Fibroblast of lung (primary cell): Measurements from ENCODE around the gene DDX10. TPM values are rescaled to one million over a fixed set of nuclear protein-coding genes. Genes with fewer than 3 reads are reported as not detected.

Experiments
- DNase-seq, 2 donors: peaks; one replicate each; pipeline versions ENCODE4 v3.0.0 to v3.0.0-alpha.2; 2010; ENCODE audit warnings: low read depth in 2 of 2
- H2AFZ ChIP-seq: 2 replicates; pipeline ENCODE4 v1.5.1; 2012; ENCODE audit warnings: low read length, control low read depth, inconsistent platforms
- H3K27ac ChIP-seq: 2 replicates; pipeline ENCODE4 v1.5.1; 2011; ENCODE audit warnings: low read length, control low read depth; ENCODE audit not compliant: insufficient read depth
- H3K27me3 ChIP-seq: 2 replicates; pipeline ENCODE4 v1.5.1; 2011; ENCODE audit warnings: mild to moderate bottlenecking, low read length; ENCODE audit not compliant: control insufficient read depth, insufficient read depth
- H3K36me3 ChIP-seq: 2 replicates; pipeline ENCODE4 v1.5.1; 2011; ENCODE audit warnings: low read length; ENCODE audit not compliant: control insufficient read depth, insufficient read depth
- H3K4me1 ChIP-seq: 2 replicates; pipeline ENCODE4 v1.5.1; 2011; ENCODE audit warnings: low read length; ENCODE audit not compliant: control insufficient read depth, insufficient read depth; ENCODE audit errors: extremely low read depth
- H3K4me2 ChIP-seq: 2 replicates; pipeline ENCODE4 v1.5.1; 2011; ENCODE audit warnings: low read length, control low read depth; ENCODE audit not compliant: insufficient read depth; ENCODE audit errors: extremely low read depth
- H3K4me3 ChIP-seq, 4 experiments: fragments of 200-600 bp in 1 of 4; sonication (generic) in 1 of 4; replicated peaks in 1 of 4; 2 replicates each; pipeline ENCODE4 v1.5.1; 2011 to 2016; ENCODE audit warnings: low read length in 4 of 4, low read depth in 3 of 4, mild to moderate bottlenecking in 3 of 4, control low read depth in 2 of 4, inconsistent platforms in 1 of 4, mixed read lengths in 1 of 4; ENCODE audit not compliant: insufficient read depth in 1 of 4; ENCODE audit errors: control extremely low read depth in 1 of 4
- H3K79me2 ChIP-seq: 2 replicates; pipeline ENCODE4 v1.5.1; 2012; ENCODE audit warnings: mild to moderate bottlenecking, low read length, inconsistent platforms; ENCODE audit not compliant: control insufficient read depth, insufficient read depth
- H3K9ac ChIP-seq: 2 replicates; pipeline ENCODE4 v1.5.1; 2011; ENCODE audit warnings: mild to moderate bottlenecking, low read length, control low read depth; ENCODE audit not compliant: insufficient read depth
- H3K9me3 ChIP-seq: 2 replicates; pipeline ENCODE4 v1.5.1; 2012; ENCODE audit warnings: low read depth, low read length; ENCODE audit not compliant: control insufficient read depth, insufficient read depth
- H4K20me1 ChIP-seq: 2 replicates; pipeline ENCODE4 v1.5.1; 2011; ENCODE audit warnings: low read length; ENCODE audit not compliant: control insufficient read depth, insufficient read depth; ENCODE audit errors: extremely low read depth
- CTCF ChIP-seq, 2 donors: IDR thresholded peaks in 1 of 2; conservative IDR thresholded peaks in 1 of 2; 1 replicate in 1 of 2; 2 replicates in 1 of 2; pipeline ENCODE4 v1.5.1; 2011 to 2012; ENCODE audit warnings: low read length in 2 of 2, control low read depth in 1 of 2, inconsistent platforms in 1 of 2, low read depth in 1 of 2, mild to moderate bottlenecking in 1 of 2
- EZH2 ChIP-seq: IDR thresholded peaks from 2 replicates; pipeline ENCODE4 v1.5.1; 2012; ENCODE audit warnings: low read length, control low read depth, mild to moderate bottlenecking; ENCODE audit errors: missing control alignments
- polyA plus RNA-seq, 2 donors: library from polyadenylated mRNA; depleted of rRNA in 1 of 2; stranded (reverse) in 1 of 2; unstranded in 1 of 2; fragments of >200 nt; gene quantifications; 2 replicates each; pipeline ENCODE4 v1.2.1, GENCODE V29; 2011 to 2012; ENCODE audit warnings: missing spikeins in 1 of 2
- total RNA-seq: library from RNA; depleted of rRNA; stranded (reverse); fragments of >200 nt; gene quantifications from 2 replicates; pipeline ENCODE4 v1.2.1, GENCODE V29; 2014

The DDX10 gene
- total and polyA plus RNA-seq, 2 donors (not counting 1 experiment from before 2014, with no cell fraction given), result 18.5 to 20.7 TPM

- H3K4me3 ChIP-seq, result no peak overlapping the region
- H3K4me2 ChIP-seq, result peak overlapping the region; percentile 15
- no peaks in the 10 kb centered on the region for H3K36me3 ChIP-seq
- TF ChIP-seq EZH2 (no peak), CTCF (conservative IDR thresholded peaks at IDR 0.05 in 1 of 2, IDR thresholded peaks at IDR 0.05 in 1 of 2; ENCODE audit: low read depth in 1 of 2, low read length in 2 of 2) (no peak)
- H3K4me1 ChIP-seq, result no peaks in the 10 kb centered on the region
- no peaks in the 10 kb centered on the region for H4K20me1 ChIP-seq
- no peaks in the 10 kb centered on the region for H3K79me2 ChIP-seq
- H3K9ac ChIP-seq, result no peak overlapping the region
- no peak for DNase-seq
- no peaks in the 10 kb centered on the region for H3K9me3 ChIP-seq
- H2AFZ ChIP-seq, result no peak overlapping the region
- no peak overlapping the region for H3K27ac ChIP-seq
- H3K27me3 ChIP-seq, result no peaks in the 10 kb centered on the region
Measured at GRCh38 chr11:108780119-108780518, 115.2 kb downstream of the DDX10 start.

GRCh38 chr11:108781946-108782345, 117.1 kb downstream of the DDX10 start:
- Histone ChIP-seq H3K4me3 (no peak overlapping the region), H3K9me3 (no peaks in the 10 kb centered on the region), H3K4me2 (no peak overlapping the region), H3K4me1 (no peaks in the 10 kb centered on the region), H3K36me3 (no peaks in the 10 kb centered on the region), H3K9ac (no peak overlapping the region), H2AFZ (no peak overlapping the region), H3K27me3 (no peaks in the 10 kb centered on the region), H3K79me2 (no peaks in the 10 kb centered on the region), H4K20me1 (no peaks in the 10 kb centered on the region), H3K27ac (no peak overlapping the region)
- TF ChIP-seq CTCF (conservative IDR thresholded peaks at IDR 0.05 in 1 of 2, IDR thresholded peaks at IDR 0.05 in 1 of 2; ENCODE audit: low read depth in 1 of 2, low read length in 2 of 2) (no peak), EZH2 (no peak)
- DNase-seq, result no peak

- no peaks in the 10 kb centered on the region for H3K27me3 ChIP-seq
- no peak overlapping the region for H3K9ac ChIP-seq
- DNase-seq, result peak in 1 of 2 donors; percentile 11
- H3K4me2 ChIP-seq, result no peak overlapping the region
- no peak overlapping the region for H2AFZ ChIP-seq
- TF ChIP-seq EZH2 (no peak), CTCF (conservative IDR thresholded peaks at IDR 0.05 in 1 of 2, IDR thresholded peaks at IDR 0.05 in 1 of 2; ENCODE audit: low read depth in 1 of 2, low read length in 2 of 2) (no peak)
- H3K4me1 ChIP-seq, result no peaks in the 10 kb centered on the region
- H4K20me1 ChIP-seq, result no peaks in the 10 kb centered on the region
- no peak overlapping the region for H3K4me3 ChIP-seq
- no peak overlapping the region for H3K27ac ChIP-seq
- no peaks in the 10 kb centered on the region for H3K9me3 ChIP-seq
- no peaks in the 10 kb centered on the region for H3K36me3 ChIP-seq
- H3K79me2 ChIP-seq, result peaks cover 2% of the 10 kb centered on the region
Measured at GRCh38 chr11:108786281-108786990, 121.6 kb downstream of the DDX10 start.
